ENCODE measurements around the gene MYO15B. TPM values are rescaled to one million over a fixed set of nuclear protein-coding genes. Genes with fewer than 3 reads are reported as not detected.
"Not testable (repeated sequence)": the region's sequence is repeated elsewhere in the genome, so short reads cannot be mapped to it uniquely, and the experiment has no call there.

Gene MYO15B
- total RNA-seq, 1 experiment from 2014 or later: 7.1 TPM

- Histone ChIP-seq H3K27ac (ENCODE audit: low read length) (no peak overlapping the region), H3K36me3 (ENCODE audit: low read depth, low read length) (no peaks in the 10 kb centered on the region), H3K9me3 (ENCODE audit: low read length) (no peaks in the 10 kb centered on the region), H3K4me2 (ENCODE audit: low read length) (no peak overlapping the region), H3K27me3 (ENCODE audit: low read length) (no peaks in the 10 kb centered on the region), H3F3A (ENCODE audit: low read length, unreplicated experiment) (no peaks in the 10 kb centered on the region), H3K9ac (ENCODE audit: low read length) (no peak overlapping the region), H4K20me1 (ENCODE audit: low read length) (no peaks in the 10 kb centered on the region), H3K9me2 (replicated peaks; ENCODE audit: low read length) (no peaks in the 10 kb centered on the region), H2AFZ (ENCODE audit: low read length) (no peak overlapping the region), H3K79me2 (ENCODE audit: low read length) (no peaks in the 10 kb centered on the region), H3K4me1 (ENCODE audit: insufficient read depth, low read length) (peaks cover 10% of the 10 kb centered on the region), H3K4me3 (ENCODE audit: low read length) (no peak overlapping the region)
- intact Hi-C loops (cut with micrococcal nuclease): no loop called here
- POLR2A ChIA-PET (ENCODE audit: unreplicated experiment): no interaction called here
- DNase-seq: no peak
- TF ChIP-seq, protein P1, sequence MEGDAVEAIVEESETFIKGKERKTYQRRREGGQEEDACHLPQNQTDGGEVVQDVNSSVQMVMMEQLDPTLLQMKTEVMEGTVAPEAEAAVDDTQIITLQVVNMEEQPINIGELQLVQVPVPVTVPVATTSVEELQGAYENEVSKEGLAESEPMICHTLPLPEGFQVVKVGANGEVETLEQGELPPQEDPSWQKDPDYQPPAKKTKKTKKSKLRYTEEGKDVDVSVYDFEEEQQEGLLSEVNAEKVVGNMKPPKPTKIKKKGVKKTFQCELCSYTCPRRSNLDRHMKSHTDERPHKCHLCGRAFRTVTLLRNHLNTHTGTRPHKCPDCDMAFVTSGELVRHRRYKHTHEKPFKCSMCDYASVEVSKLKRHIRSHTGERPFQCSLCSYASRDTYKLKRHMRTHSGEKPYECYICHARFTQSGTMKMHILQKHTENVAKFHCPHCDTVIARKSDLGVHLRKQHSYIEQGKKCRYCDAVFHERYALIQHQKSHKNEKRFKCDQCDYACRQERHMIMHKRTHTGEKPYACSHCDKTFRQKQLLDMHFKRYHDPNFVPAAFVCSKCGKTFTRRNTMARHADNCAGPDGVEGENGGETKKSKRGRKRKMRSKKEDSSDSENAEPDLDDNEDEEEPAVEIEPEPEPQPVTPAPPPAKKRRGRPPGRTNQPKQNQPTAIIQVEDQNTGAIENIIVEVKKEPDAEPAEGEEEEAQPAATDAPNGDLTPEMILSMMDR (conservative IDR thresholded peaks at IDR 0.05; ENCODE audit: low read depth, low read length): no peak
- TF ChIP-seq EZH2 (IDR thresholded peaks at IDR 0.05; ENCODE audit: low read length, unreplicated experiment) (no peak), EZH2phosphoT487 (IDR thresholded peaks at IDR 0.05; ENCODE audit: borderline replicate concordance, low read length) (no peak)
- ATAC-seq: no peak
- CTCF ChIA-PET: no interaction called here
- BruUV-seq (replicated peaks): no TSS peak
Measured at GRCh38 chr17:75591722-75592302, 4.2 kb downstream of the MYO15B start.

GRCh38 chr17:75592348-75593020 is 4.9 kb downstream of the MYO15B start:
- ATAC-seq (no peak), DNase-seq (no peak)
- no peak overlapping the region for H3K4me2 ChIP-seq (ENCODE audit: low read length)
- no peak overlapping the region for H3K27ac ChIP-seq (ENCODE audit: low read length)
- H3F3A ChIP-seq (ENCODE audit: low read length, unreplicated experiment): no peaks in the 10 kb centered on the region
- no peaks in the 10 kb centered on the region for H3K9me2 ChIP-seq (replicated peaks; ENCODE audit: low read length)
- ChIA-PET POLR2A (ENCODE audit: unreplicated experiment) (interaction anchor here (0.6 kb wide), 1 partner anchor 53 kb away, joined by 3 read pairs; no protein-coding TSS in a partner anchor), CTCF (interaction anchor here (0.6 kb wide), 1 partner anchor 67 kb away, joined by 10 read pairs; no protein-coding TSS in a partner anchor)
- no peak overlapping the region for H3K4me3 ChIP-seq (ENCODE audit: low read length)
- no peaks in the 10 kb centered on the region for H4K20me1 ChIP-seq (ENCODE audit: low read length)
- TF ChIP-seq EZH2phosphoT487 (IDR thresholded peaks at IDR 0.05; ENCODE audit: borderline replicate concordance, low read length) (no peak), EZH2 (IDR thresholded peaks at IDR 0.05; ENCODE audit: low read length, unreplicated experiment) (no peak)
- TF ChIP-seq, protein P1 (conservative IDR thresholded peaks at IDR 0.05; ENCODE audit: low read depth, low read length): no peak
- H3K36me3 ChIP-seq (ENCODE audit: low read depth, low read length): no peaks in the 10 kb centered on the region
- no peaks in the 10 kb centered on the region for H3K27me3 ChIP-seq (ENCODE audit: low read length)
- no TSS peak for BruUV-seq (replicated peaks)
- no peak overlapping the region for H2AFZ ChIP-seq (ENCODE audit: low read length)
- no peak overlapping the region for H3K9ac ChIP-seq (ENCODE audit: low read length)
- H3K9me3 ChIP-seq (ENCODE audit: low read length): no peaks in the 10 kb centered on the region
- intact Hi-C loops (cut with micrococcal nuclease): no loop called here
- no peaks in the 10 kb centered on the region for H3K79me2 ChIP-seq (ENCODE audit: low read length)
- H3K4me1 ChIP-seq (ENCODE audit: insufficient read depth, low read length): peaks cover 10% of the 10 kb centered on the region

DNA sequence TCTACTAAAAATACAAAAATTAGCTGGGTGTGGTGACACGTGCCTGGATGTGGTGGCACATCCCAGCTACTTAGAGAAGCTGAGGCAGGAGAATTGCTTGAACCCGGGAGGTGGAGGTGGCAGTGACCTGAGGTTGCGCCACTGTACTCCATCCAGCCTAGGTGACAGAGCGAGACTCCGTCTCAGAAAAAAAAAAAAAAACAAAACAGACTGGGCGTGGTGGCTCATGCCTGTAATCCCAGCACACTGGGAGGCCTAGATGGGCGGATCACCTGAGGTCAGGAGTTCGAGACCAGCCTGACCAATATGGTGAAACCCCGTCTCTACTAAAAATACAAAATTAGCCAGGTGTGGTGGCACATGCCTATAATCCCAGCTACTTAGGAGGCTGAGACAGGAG is 5.8 kb downstream of the MYO15B start:
- H3K4me2 ChIP-seq (ENCODE audit: low read length); H3K9me2 ChIP-seq (replicated peaks; ENCODE audit: low read length); POLR2A ChIA-PET (ENCODE audit: unreplicated experiment); H3K36me3 ChIP-seq (ENCODE audit: low read depth, low read length); H3F3A ChIP-seq (ENCODE audit: low read length, unreplicated experiment); H3K4me3 ChIP-seq (ENCODE audit: low read length); H3K9me3 ChIP-seq (ENCODE audit: low read length); intact Hi-C loops (cut with micrococcal nuclease); H3K27ac ChIP-seq (ENCODE audit: low read length); H4K20me1 ChIP-seq (ENCODE audit: low read length); BruUV-seq (replicated peaks); H3K27me3 ChIP-seq (ENCODE audit: low read length); H3K9ac ChIP-seq (ENCODE audit: low read length); ATAC-seq; H3K79me2 ChIP-seq (ENCODE audit: low read length); DNase-seq; H2AFZ ChIP-seq (ENCODE audit: low read length); H3K4me1 ChIP-seq (ENCODE audit: insufficient read depth, low read length): not testable (repeated sequence)
- CTCF ChIA-PET: interaction anchor here (0.6 kb wide), 2 partner anchors 68 to 71 kb away, joined by 3 to 10 read pairs; no protein-coding TSS in a partner anchor

Data from PC-3 (cell line).